GM21447 (cell line): ENCODE results near the gene CDC123.
"Not testable (repeated sequence)": the region's sequence is repeated elsewhere in the genome, so short reads cannot be mapped to it uniquely, and the experiment has no call there.

Experiments used
- ATAC-seq: cut with Tn5 transposase; IDR thresholded peaks from one replicate; pipeline ENCODE4 v1.9.1; 2021; ENCODE audit not compliant: unreplicated experiment

Gene CDC123

DNA sequence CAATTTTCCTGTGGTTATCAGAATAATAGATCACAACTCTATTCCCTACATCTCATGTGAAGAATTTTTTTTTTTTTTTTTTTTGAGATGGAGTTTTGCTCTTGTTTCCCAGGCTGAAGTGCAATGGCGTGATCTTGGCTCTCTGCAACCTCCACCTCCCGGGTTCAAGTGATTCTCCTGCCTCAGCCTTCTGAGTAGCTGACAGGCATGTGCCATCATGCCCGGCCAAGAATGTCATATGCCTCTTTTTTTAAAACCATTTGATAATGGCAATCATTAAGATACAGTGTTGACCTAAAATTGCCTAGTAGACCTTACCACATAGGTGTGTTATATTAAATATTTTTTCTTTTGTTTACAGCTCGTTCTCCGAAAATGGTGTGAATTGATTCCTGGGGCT is 38.7 kb downstream of the CDC123 start:
- ATAC-seq, result not testable (repeated sequence)

DNA sequence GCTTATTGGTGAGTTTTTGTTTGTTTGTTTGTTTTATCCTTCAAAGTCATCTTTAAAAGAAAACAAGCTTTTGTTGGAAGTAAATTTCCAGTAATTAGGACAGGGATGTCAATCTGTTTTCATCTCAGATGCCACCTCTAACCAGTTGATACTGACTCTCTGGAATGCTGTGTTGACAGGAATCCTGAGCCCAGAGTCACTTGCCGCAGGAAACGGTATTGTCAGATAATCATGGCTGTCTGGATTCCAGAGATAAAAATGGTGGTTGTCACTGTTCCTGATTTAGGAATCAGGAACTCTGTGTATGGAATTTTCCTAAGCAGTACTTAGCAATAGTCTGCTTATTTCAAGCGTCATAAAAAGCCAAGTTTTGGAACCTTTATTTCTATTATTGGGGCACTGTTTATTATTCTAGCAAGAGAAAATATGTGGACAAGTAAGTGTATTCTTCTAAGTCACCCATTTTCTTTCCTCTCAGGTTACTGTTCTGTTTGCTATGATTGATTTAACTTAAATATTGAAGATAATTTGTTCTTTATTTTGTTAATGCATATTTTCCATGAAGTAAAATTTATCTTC is 39.2 kb downstream of the CDC123 start:
- ATAC-seq, result no peak

DNA sequence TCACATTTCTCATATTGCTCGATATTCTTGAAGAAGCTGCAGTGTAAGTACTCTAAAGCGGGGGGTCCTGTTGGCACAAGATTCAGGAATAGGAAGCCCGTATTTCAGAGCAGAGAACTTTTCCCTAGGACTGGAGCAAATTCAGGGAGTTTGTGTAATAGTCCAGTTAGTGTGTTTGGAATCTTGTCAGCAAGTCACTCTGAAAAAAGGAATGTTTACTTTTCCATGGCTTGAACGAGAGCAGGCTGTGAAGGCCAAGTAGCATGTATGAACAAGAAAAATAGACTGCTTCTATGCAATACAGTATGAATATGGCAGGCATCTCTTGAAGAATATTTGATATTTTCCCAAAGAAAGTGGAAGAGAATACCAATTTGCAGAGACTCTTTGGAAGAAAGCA is 39.8 kb downstream of the CDC123 start:
- ATAC-seq, result no peak

DNA sequence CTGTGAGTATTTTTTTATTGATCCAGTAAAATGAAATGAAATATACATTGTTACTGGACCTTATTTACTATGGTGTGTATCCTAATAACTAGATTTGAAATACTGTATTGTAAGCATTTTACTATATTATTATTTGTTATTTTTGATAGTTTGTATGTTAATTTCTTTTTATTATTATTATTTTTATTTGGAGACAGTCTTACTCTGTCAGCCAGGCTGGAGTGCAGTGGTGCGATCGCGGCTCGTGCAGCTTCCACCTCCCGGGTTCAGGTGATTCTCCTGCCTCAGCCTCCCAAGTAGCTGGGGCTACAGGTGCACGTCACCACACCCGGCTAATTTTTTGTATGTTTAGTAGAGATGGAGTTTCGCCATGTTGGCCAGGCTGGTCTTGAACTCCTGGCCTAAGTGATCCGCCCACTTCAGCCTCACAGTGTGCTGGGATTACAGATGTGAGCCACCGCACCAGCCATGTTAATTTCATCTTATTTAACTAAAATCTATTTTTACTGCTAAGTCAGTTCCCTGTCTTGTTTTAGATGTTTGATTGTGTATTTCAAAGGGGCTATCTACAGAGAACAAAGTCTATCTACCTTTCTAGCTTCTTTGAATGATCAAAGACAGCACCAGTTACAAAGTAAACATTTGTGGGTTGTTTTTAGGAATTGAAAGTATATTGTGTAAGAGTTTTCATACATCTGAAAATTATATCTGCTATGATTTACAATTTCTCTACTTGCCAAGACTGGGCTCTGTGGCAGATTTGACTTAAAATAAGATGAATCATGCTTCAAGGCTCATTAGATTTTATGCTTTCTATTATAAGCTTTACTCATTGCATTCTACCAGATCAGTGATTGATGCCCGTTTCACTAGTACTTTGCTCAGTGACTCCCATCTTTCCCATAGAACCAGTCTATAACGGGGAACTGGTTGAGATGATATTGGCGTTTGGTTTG is 41.6 kb downstream of the CDC123 start:
- no peak for ATAC-seq

DNA sequence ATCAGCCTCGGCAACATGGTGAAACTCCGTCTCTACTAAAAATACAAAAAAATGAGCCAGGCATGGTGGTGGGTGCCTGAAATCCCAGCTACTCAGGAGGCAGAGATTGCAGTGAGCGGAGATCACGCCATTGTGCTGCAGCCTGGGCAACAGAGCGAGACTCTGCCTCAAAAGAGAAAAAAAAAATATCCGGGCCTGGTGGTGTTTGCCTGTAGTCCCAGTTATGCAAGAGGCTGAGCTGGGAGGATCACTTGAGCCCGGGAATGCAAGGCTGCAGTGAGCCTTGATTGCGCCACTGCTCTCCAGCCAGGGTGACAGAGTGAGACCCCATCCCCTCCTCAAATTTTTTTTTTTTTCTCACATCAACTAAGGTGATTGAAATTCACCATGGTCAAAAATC is 42.8 kb downstream of the CDC123 start:
- ATAC-seq, result no peak

DNA sequence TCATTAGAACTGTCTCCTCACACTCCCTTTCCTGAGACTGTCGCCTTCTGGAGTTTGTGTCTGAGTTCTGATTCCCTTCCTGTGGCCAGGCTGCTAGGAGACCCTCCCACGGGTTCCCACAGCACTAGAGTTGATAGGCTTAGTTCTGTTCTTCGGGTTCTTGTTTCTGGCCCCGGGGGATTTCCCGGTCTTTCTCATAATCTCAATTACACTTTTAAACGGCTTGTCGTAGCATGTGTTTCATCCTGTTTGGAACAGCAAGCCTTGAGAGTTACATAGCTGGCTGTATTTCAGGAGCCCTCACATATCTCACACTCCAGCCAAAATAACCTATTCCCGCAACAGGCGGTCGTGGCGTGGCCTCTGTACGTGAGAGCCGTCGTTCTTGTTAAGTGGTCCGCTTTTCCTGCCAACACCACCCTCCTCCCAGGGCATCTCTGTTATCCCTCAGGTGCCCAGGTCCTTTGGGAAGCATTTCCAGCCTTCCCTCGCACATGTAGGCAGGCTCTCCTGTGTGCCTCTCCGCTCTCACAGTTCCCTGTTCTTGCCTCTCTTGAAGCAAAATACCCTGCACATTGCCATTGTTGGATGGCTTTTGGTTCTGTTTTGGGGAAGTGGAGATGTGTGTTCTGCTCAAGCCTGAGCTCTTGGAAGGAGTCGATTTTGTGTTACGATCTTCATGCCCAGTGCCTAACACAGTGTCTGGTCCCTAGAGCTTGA is 46.0 kb downstream of the CDC123 start:
- ATAC-seq, result no peak

DNA sequence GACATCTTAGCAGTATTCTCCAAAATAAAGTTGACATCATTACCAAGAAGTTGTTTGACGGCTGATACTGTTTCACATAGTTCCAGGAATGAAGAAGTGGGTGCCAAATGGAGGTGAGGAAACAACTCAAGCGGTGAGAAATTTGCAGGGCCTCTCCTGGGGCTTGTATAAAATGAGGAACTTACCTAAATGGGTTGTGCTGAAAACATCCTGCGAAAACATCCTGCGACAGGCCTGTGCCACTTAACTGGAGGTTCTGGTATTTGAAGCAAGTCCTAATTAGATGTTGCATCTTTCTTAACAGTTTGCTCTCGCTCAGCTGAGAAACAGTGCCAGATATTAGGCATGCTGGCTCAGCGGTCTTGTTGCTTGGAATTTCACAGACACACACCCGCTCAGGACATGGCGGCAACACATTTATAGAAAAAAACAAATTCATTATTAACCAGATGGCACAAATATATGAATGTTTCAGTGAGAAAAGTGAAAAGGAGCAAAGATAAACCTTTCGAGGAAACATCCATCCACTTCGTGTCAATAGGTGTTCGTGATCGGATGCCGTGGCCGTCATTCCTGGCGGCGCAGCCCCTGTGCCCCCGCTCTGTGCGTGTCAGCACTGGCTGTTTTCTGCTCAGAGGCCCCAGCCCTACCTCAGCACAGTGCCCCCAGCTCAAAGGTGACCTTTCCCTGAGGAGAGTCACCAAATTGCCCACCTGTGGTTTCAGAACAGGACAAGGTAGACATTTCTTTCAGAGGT is 48.1 kb downstream of the CDC123 start:
- ATAC-seq, result no peak

DNA sequence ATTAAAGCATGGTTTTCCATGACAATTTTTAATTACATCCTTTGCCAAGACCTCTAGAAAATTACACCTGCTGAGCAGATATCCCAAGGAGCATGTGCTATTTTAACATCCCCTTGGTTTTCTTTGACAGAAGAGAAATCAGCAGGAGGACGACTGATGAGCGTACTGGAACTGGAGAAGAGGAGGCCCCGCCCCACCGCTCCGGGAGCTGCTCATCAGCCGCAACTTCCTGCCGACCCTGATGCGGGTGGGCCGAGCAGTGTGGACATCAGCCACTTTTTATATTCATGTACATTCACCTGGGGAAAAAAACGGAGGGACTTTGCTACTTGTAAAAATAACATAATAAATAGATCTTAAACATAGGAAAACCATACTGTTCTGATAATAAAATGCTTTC is 54.2 kb downstream of the CDC123 start:
- no peak for ATAC-seq

DNA sequence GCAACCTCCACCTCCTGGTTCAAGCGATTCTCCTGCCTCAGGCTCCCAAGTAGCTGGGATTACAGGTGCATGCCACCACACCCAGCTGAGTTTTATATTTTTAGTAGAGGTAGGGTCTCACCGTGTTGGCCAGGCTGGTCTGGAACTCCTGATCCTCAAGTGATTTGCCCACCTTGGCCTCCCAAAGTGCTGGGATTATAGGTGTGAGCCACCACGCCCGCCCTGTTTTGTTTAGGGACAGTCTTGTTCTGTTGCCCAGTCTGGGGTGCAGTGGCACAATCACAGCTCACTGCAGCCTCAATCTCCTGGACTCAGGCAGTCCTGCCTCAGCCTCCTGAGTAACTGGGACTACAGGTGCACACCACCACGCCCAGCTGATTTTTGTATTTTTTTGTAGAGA is 54.7 kb downstream of the CDC123 start:
- not testable (repeated sequence) for ATAC-seq

DNA sequence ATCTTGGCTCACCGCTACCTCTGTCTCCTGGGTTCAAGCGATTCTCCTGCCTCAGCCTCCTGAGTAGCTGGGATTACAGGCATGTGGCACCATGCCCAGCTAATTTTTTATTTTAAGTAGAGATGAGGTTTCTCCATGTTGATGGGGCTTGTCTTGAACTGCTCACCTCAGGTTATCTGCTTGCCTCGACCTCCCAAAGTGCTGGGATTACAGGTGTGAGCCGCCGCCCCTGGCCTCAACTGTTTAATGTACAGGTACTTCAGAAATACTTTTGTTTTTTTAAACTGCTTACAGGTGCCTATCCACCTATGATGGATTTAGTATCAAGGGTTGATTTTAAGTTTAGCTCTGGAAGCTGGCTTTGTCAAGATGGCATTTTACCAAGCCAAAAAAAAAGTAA is 55.6 kb downstream of the CDC123 start:
- ATAC-seq, result no peak

DNA sequence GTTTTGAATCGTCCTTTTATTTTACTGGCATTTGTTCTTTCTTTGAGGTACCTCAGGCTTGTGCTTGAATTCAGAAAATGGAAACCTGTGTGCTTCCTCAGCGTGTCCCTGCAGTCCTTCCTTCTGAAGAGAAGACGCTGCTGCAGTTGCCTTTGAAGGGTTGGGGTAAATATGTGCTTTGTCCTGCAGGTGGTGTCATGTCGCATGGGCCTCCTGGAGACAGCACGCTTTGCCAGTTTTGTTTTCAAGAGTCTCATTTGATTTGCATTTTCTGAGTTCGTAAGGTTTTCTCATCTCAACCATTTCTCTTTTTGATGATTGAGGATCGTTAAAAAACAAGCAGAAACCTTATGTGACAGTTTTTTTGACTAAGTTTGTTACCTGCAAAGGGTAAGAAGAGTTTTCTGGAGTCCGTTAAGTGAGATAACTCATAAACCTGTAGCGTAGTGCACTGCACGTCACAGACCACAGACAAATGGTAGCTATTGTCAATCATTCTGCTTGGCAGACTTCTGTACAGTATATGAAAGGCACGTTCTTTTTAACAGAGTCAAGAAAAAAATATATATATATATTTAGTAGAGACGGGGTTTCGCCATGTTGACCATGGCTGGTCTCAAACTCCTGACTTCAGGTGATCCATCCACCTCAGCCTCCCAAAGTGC is 57.0 kb downstream of the CDC123 start:
- ATAC-seq, result no peak

DNA sequence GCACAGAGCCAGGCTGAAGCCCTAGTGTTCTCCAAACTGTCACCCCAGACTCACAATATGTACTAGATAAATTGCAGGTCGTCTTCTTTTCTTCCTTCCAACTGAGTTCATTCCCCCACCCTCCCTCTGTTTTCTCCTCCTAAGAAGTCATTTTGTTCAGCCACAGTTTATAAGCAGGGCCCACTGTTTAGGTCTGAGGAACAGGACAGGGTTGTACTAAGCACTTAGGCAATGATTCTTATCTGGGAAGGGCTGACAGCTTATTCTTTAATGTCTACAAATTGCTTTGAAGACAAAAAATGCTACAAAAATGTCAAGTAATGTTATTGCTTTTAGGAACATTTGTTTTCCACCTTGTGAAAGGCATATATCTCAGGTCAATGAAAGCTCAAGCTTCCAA is 59.1 kb downstream of the CDC123 start:
- ATAC-seq, result no peak

DNA sequence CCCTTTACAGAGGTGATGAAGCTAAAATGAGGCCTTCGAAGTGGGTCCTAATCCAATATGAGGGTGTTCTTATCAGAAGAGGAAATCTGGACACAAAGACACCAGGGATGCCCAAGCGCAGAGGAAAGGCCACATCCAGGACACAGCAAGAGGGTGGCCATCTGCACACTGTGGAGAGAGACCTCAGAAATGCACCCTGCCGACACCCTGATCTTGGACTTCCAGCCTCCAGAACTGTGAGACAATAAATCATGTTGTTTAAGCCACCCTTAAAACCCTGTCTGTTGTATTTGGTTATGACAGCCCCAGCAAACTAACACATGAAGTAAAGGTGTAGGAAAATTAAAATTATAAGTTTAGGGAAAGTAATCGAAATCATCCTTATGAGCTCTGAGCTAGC is 64.0 kb downstream of the CDC123 start:
- ATAC-seq, result no peak

DNA sequence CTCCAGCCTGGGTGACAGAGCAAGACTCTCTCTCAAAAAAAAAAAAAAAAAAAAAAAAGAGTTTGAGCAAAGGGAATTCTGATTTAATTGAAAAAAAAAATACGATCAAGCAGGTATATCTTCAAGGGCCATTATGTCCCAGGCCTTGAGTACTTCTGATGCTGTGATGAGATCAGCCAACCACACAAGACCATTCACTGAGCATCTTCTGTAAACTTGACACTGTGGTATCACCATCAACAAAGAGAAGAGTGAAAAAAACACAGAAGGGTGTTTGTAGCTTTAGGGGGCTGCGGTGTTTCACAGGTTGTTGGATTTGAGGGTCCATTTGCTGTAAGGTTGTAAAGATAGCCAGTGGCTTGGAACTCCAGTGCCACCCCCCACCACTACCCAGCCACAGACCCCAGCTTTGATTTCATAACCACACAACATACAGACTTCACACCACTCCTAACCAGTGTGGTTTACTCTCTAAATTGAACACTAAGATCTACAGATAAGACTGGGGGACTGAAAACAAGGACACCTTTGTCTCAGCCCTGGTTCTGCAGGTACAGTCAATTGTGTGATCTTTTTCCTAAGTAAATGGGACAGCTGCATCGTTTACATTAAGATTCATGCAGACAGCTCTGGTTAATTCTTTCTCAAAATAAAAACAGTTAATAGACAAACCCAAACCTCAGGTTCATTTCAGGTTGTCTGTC is 66.4 kb downstream of the CDC123 start:
- ATAC-seq, result no peak

DNA sequence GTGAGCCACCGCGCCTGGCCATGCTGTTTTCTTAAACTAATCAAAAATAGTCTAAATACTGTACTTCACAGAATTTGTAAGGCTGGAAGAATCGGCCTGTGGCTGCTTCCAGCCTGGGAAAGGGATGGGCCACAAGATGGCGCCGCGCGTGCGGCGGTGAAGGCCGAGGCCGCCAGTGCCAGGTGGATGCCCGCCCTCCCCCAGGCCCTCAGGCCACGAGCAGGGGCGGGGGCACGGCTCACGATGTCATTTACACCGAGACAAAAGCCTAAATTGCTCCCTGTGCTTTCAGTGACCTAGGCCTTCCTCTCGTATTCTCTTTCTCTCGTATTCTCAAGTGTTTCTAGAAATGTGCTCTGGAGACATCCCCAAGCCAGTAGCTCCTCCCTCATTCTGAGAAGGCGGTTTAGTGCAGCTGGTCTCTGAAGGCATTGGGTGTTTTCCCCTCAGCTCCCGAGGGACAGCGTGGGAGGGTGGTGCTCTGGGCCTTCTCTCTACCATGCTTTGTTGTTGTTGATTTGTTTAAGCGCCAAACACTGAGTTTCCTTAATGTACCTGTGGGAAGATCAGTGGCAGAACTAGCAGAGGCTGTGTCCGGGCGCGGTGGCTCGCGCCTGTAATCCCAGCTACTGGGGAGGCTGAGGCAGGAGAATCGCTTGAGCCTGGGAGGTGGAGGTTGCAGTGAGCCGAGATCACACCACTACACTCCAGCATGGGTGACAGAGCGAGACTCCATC is 68.4 kb downstream of the CDC123 start:
- ATAC-seq, result peak; percentile 85

DNA sequence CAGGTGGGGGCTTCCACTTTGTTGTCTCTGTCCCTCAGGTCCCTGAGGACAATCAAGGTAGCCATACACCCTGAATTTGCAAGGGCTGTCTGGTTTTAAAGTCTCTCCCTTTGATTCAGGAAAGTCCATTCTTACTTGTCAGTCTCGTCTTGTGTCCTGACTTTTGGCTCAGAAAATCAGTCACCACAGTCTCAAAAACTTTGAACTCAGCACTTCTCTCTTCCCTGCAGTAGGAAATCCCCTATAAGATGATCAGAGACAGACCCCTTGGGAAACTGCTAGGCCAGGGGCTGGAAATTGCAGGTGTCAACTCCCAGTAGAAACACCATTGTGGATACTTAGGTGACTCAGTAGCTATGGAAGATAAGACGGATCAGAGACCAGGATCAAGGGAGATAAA is 73.1 kb downstream of the CDC123 start:
- no peak for ATAC-seq

DNA sequence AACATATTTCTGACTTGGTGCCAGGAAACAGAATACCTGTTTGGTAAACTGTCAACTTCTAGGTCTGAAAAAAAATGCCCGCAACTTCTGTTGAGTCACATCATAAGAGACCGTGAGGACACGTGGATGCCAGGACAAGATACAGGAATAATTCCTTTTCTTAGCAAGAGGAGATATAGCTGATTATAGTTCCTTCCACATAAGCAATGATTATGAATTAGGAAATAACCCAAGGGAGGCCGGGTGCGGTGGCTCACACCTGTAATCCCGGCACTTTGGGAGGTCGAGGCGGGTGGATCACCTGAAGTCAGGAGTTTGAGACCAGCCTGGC is 75.2 kb downstream of the CDC123 start:
- no peak for ATAC-seq

DNA sequence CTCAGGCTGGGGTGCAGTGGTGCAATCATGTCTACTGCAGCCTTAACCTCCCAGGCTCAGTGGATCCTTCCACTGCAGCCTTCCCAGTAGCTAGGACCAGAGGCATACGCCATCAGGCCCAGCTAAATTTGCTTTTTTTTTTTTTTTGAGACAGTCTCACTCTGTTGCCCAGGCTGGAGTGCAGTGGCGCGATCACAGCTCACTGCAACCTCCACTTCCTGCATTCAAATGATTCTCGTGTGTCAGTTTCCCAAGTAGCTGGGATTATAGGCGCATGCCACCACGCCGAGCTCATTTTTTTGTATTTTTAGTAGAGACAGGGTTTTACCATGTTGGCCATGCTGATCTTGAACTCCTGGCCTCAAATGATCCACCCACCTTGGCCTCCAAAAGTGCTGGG is 81.9 kb downstream of the CDC123 start:
- not testable (repeated sequence) for ATAC-seq

DNA sequence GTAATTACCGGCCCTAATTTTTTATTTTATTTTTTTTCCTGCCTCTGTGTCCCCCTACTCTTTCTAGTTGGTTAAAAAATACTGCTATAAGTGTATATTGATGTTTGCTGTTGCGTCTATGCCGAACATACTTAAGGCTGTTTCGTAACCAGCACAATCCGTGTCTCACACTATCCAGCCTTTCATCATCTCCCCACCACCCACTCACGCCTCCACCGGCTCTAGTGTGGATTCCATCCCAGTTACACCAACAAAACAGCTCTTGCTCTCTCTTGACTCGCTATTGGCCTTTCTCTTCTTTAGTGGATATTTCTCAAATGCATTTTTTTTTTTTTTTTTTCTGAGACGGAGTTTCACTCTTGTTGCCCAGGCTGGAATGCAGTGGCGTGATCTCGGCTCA is 83.3 kb downstream of the CDC123 start:
- no peak for ATAC-seq

DNA sequence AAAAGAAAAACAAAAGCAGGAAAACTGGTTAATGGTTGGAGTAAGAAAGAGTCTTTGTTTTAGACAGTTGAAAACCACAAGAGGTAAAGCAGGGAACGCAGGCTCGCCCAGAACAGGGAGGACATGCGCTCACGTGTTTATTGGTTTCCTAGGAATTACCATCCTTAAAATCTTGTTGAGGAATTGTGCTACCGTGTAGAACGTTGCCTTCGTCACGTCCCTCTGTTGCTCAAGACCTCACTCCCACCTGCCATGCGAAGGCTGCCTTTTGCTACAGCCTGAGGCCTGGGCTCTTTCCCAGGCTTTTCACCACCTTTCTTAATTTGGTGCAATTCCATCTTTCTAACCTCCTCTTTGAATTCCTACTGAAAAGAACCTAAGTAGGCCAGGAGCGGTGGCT is 91.8 kb downstream of the CDC123 start:
- ATAC-seq, result no peak
